ENCODE data around the gene PCDH11X. TPM values are rescaled to one million over a fixed set of nuclear protein-coding genes. Genes with fewer than 3 reads are reported as not detected.
"Not testable (repeated sequence)": the region's sequence is repeated elsewhere in the genome, so short reads cannot be mapped to it uniquely, and the experiment has no call there.

Gene PCDH11X
- not detected for total RNA-seq
- polyA plus RNA-seq: not detected
- total RNA-seq: not detected

DNA sequence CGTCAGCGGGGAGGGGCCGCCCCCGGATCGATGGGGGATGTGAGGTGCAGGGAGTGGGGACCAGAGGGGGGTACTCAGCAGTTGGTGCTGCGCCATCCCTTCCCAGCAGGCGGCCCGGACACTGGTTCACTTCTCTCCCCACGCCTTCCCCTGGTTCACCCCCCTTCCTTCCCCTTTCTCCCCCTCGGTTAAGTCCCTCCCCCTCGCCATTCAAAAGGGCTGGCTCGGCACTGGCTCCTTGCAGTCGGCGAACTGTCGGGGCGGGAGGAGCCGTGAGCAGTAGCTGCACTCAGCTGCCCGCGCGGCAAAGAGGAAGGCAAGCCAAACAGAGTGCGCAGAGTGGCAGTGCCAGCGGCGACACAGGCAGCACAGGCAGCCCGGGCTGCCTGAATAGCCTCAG is at the start of gene PCDH11X:
PCDH11X (plus strand) TSS at position 241 of the 400 bp plus-strand sequence. CDS start 56,130 bp downstream, outside the sequence.
- intact Hi-C loops (cut with micrococcal nuclease); H3K27ac ChIP-seq (ENCODE audit: low read depth, low read length); H3K4me1 ChIP-seq (ENCODE audit: control insufficient read depth in 2 of 2, insufficient read depth in 2 of 2, low read length in 2 of 2); H3K4me3 ChIP-seq (ENCODE audit: low read length); H3K9me3 Mint-ChIP-seq; H3K27ac Mint-ChIP-seq; H3K9me3 ChIP-seq (ENCODE audit: control insufficient read depth in 2 of 3, low read length in 3 of 3); H3K27me3 ChIP-seq (ENCODE audit: control insufficient read depth in 2 of 2, insufficient read depth in 2 of 2, low read length in 2 of 2); H3K36me3 ChIP-seq (ENCODE audit: control insufficient read depth in 2 of 3, insufficient read depth in 3 of 3, low read length in 3 of 3); CTCF ChIA-PET; H3K36me3 Mint-ChIP-seq; POLR2A ChIA-PET: not testable (repeated sequence)
- peak; percentile 36 for ATAC-seq
- H3K4me3 Mint-ChIP-seq: peak within 1 kb of the TSS in 1 of 10 donors; percentile 58
- H3K4me1 Mint-ChIP-seq: peaks cover 0 to 10% (median 0%) of the 10 kb centered on the region in 7 donors
- DNase-seq: peak in 2 of 9 donors; percentile 10 to 11
- peaks cover 0 to 13% (median 6%) of the 10 kb centered on the region in 5 donors for H3K27me3 Mint-ChIP-seq

DNA sequence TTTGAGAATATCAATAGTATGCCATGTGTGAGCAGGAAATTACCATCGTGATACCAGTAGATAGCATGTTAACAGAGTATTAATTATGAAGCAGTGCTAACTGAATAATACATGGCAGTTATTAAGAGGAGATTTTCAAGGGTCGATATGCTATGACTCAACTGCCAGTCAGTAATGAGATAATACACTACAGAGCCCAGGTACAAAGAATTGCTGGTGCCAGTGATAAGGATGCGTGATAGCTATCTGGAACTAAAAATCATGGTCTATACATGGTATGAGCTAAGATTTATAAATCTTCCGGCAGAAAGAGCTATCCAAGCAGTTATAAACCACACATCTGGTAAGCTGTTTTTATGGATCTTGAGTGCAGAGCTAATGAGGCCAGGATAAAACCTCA is 31.7 kb upstream of the PCDH11X start:
- H3K9me3 Mint-ChIP-seq; H3K27ac Mint-ChIP-seq; H3K4me3 Mint-ChIP-seq; H3K36me3 ChIP-seq (ENCODE audit: control insufficient read depth in 2 of 3, insufficient read depth in 3 of 3, low read length in 3 of 3); H3K4me1 Mint-ChIP-seq; H3K27me3 Mint-ChIP-seq; POLR2A ChIA-PET; H3K36me3 Mint-ChIP-seq; H3K4me1 ChIP-seq (ENCODE audit: control insufficient read depth in 2 of 2, insufficient read depth in 2 of 2, low read length in 2 of 2); H3K9me3 ChIP-seq (ENCODE audit: control insufficient read depth in 2 of 3, low read length in 3 of 3); intact Hi-C loops (cut with micrococcal nuclease); CTCF ChIA-PET; H3K27ac ChIP-seq (ENCODE audit: low read depth, low read length); H3K27me3 ChIP-seq (ENCODE audit: control insufficient read depth in 2 of 2, insufficient read depth in 2 of 2, low read length in 2 of 2); DNase-seq; ATAC-seq; H3K4me3 ChIP-seq (ENCODE audit: low read length): not testable (repeated sequence)

DNA sequence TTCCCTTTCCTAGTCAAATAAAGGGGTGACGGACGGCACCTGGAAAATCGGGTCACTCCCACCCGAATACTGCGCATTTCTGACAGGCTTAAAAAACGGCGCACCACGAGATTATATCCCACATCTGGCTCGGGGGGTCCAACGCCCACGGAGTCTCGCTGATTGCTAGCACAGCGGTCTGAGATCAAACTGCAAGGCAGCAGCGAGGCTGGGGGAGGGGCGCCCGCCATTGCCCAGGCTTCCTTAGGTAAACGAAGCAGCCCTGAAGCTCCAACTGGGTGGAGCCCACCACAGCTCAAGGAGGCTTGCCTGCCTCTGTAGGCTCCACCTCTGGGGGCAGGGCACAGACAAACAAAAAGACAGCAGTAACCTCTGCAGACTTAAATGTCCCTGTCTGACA is 26.2 kb upstream of the PCDH11X start:
- H3K4me3 Mint-ChIP-seq; H3K4me3 ChIP-seq (ENCODE audit: low read length); H3K27me3 ChIP-seq (ENCODE audit: control insufficient read depth in 2 of 2, insufficient read depth in 2 of 2, low read length in 2 of 2); intact Hi-C loops (cut with micrococcal nuclease); H3K27ac Mint-ChIP-seq; H3K36me3 Mint-ChIP-seq; H3K9me3 ChIP-seq (ENCODE audit: control insufficient read depth in 2 of 3, low read length in 3 of 3); POLR2A ChIA-PET; H3K9me3 Mint-ChIP-seq; H3K4me1 Mint-ChIP-seq; H3K36me3 ChIP-seq (ENCODE audit: control insufficient read depth in 2 of 3, insufficient read depth in 3 of 3, low read length in 3 of 3); CTCF ChIA-PET; ATAC-seq; DNase-seq; H3K27me3 Mint-ChIP-seq; H3K4me1 ChIP-seq (ENCODE audit: control insufficient read depth in 2 of 2, insufficient read depth in 2 of 2, low read length in 2 of 2); H3K27ac ChIP-seq (ENCODE audit: low read depth, low read length): not testable (repeated sequence)

- peak overlapping the region in 7 of 10 donors; percentile 5 to 61 (median 48) for H3K4me3 Mint-ChIP-seq
- POLR2A ChIA-PET: not testable (repeated sequence)
Observed at GRCh38 chrX:91770619-91771488, 8.3 kb upstream of the PCDH11X start.

GRCh38 chrX:91773943-91774342 is 5.2 kb upstream of the PCDH11X start:
- H3K27ac Mint-ChIP-seq; DNase-seq; H3K36me3 Mint-ChIP-seq; H3K4me3 ChIP-seq (ENCODE audit: low read length); H3K4me1 ChIP-seq (ENCODE audit: control insufficient read depth in 2 of 2, insufficient read depth in 2 of 2, low read length in 2 of 2); CTCF ChIA-PET; H3K4me1 Mint-ChIP-seq; intact Hi-C loops (cut with micrococcal nuclease); H3K27me3 Mint-ChIP-seq; H3K9me3 Mint-ChIP-seq; H3K9me3 ChIP-seq (ENCODE audit: control insufficient read depth in 2 of 3, low read length in 3 of 3); H3K27ac ChIP-seq (ENCODE audit: low read depth, low read length); H3K27me3 ChIP-seq (ENCODE audit: control insufficient read depth in 2 of 2, insufficient read depth in 2 of 2, low read length in 2 of 2); H3K36me3 ChIP-seq (ENCODE audit: control insufficient read depth in 2 of 3, insufficient read depth in 3 of 3, low read length in 3 of 3); ATAC-seq; H3K4me3 Mint-ChIP-seq; POLR2A ChIA-PET: not testable (repeated sequence)

More at GRCh38 chrX:91770619-91771488, 8.3 kb upstream of the PCDH11X start:
- H3K9me3 Mint-ChIP-seq; CTCF ChIA-PET; H3K27me3 Mint-ChIP-seq; H3K36me3 Mint-ChIP-seq; H3K4me1 Mint-ChIP-seq; H3K27ac Mint-ChIP-seq; intact Hi-C loops (cut with micrococcal nuclease); H3K4me3 ChIP-seq (ENCODE audit: low read length); H3K4me1 ChIP-seq (ENCODE audit: control insufficient read depth in 2 of 2, insufficient read depth in 2 of 2, low read length in 2 of 2); H3K36me3 ChIP-seq (ENCODE audit: control insufficient read depth in 2 of 3, insufficient read depth in 3 of 3, low read length in 3 of 3); H3K27me3 ChIP-seq (ENCODE audit: control insufficient read depth in 2 of 2, insufficient read depth in 2 of 2, low read length in 2 of 2); H3K27ac ChIP-seq (ENCODE audit: low read depth, low read length); H3K9me3 ChIP-seq (ENCODE audit: control insufficient read depth in 2 of 3, low read length in 3 of 3): not testable (repeated sequence)
- DNase-seq: peak in 4 of 9 donors; percentile 10 to 18 (median 14)
- ATAC-seq: peak; percentile 91

DNA sequence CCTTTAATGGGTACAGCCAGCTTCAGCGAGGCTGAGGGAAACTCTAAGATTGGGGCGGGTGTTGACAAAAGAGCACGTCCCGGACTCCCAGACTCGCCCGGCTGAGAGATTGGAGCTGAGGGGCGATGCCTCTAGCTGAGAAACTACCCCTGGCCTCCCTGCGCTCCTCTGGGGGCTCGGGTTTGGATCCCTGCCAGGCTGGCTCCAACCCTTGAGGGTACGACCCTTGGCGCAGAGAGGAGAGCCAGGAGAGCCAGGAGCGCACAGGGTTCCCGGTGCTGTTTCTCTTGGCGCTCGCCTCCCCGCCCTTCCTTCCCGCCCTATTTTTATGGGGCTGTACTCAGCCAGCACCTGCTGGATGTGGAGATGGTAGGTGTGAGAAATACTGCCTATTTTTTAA is 833 bp downstream of the PCDH11X start:
- H3K27ac Mint-ChIP-seq; intact Hi-C loops (cut with micrococcal nuclease): not testable (repeated sequence)
- peak overlapping the region in 1 of 10 donors; percentile 34 for H3K4me3 Mint-ChIP-seq

GRCh38 chrX:91780698-91781097 is 1.5 kb downstream of the PCDH11X start:
- DNase-seq; ATAC-seq; POLR2A ChIA-PET; H3K4me3 Mint-ChIP-seq; H3K27ac Mint-ChIP-seq; H3K4me1 ChIP-seq (ENCODE audit: control insufficient read depth in 2 of 2, insufficient read depth in 2 of 2, low read length in 2 of 2); H3K27ac ChIP-seq (ENCODE audit: low read depth, low read length); CTCF ChIA-PET; H3K9me3 Mint-ChIP-seq; H3K4me3 ChIP-seq (ENCODE audit: low read length); H3K9me3 ChIP-seq (ENCODE audit: control insufficient read depth in 2 of 3, low read length in 3 of 3); H3K36me3 ChIP-seq (ENCODE audit: control insufficient read depth in 2 of 3, insufficient read depth in 3 of 3, low read length in 3 of 3); intact Hi-C loops (cut with micrococcal nuclease); H3K27me3 ChIP-seq (ENCODE audit: control insufficient read depth in 2 of 2, insufficient read depth in 2 of 2, low read length in 2 of 2); H3K36me3 Mint-ChIP-seq: not testable (repeated sequence)
- peaks cover 0 to 13% (median 7%) of the 10 kb centered on the region in 5 donors for H3K27me3 Mint-ChIP-seq
- peaks cover 0 to 10% (median 0%) of the 10 kb centered on the region in 7 donors for H3K4me1 Mint-ChIP-seq

More for the DNA sequence above, 833 bp downstream of the PCDH11X start:
- H3K4me3 ChIP-seq (ENCODE audit: low read length); H3K9me3 ChIP-seq (ENCODE audit: control insufficient read depth in 2 of 3, low read length in 3 of 3); CTCF ChIA-PET; H3K4me1 ChIP-seq (ENCODE audit: control insufficient read depth in 2 of 2, insufficient read depth in 2 of 2, low read length in 2 of 2); H3K36me3 ChIP-seq (ENCODE audit: control insufficient read depth in 2 of 3, insufficient read depth in 3 of 3, low read length in 3 of 3); ATAC-seq; DNase-seq; H3K27me3 ChIP-seq (ENCODE audit: control insufficient read depth in 2 of 2, insufficient read depth in 2 of 2, low read length in 2 of 2); POLR2A ChIA-PET; H3K27ac ChIP-seq (ENCODE audit: low read depth, low read length); H3K36me3 Mint-ChIP-seq; H3K9me3 Mint-ChIP-seq: not testable (repeated sequence)
- peaks cover 0 to 13% (median 7%) of the 10 kb centered on the region in 5 donors for H3K27me3 Mint-ChIP-seq
- peaks cover 0 to 10% (median 0%) of the 10 kb centered on the region in 7 donors for H3K4me1 Mint-ChIP-seq

All from naive thymus-derived CD4-positive, alpha-beta T cell (primary cell).